Measurements from ENCODE around the gene ART1.
"Not testable (repeated sequence)": the region's sequence is repeated elsewhere in the genome, so short reads cannot be mapped to it uniquely, and the experiment has no call there.

Gene ART1

GRCh38 chr11:3644817-3645235 is at the start of gene ART1:
Gene ART1 (plus strand): TSS chr11:3645128. CDS start chr11:3659214, 14,086 bp downstream.
- DNase-seq = no peak

- DNase-seq = not testable (repeated sequence)
These were observed 47.2 kb upstream of the ART1 start for GRCh38 chr11:3597743-3598142.

- not testable (repeated sequence) for DNase-seq
These were observed 44.7 kb upstream of the ART1 start for GRCh38 chr11:3600201-3600600.

- no peak for DNase-seq
These were observed 40.8 kb upstream of the ART1 start for GRCh38 chr11:3604167-3604566.

- no peak for DNase-seq
These were observed 39.7 kb upstream of the ART1 start for GRCh38 chr11:3605283-3605662.

- DNase-seq = no peak
These were observed 39.1 kb upstream of the ART1 start for GRCh38 chr11:3605771-3606203.

- DNase-seq = no peak
These were observed 35.3 kb upstream of the ART1 start for GRCh38 chr11:3609416-3610265.

GRCh38 chr11:3610846-3611245 is 34.1 kb upstream of the ART1 start:
- no peak for DNase-seq

- DNase-seq = no peak
These were observed 32.8 kb upstream of the ART1 start for GRCh38 chr11:3611976-3612678.

- DNase-seq = no peak
These were observed 30.8 kb upstream of the ART1 start for GRCh38 chr11:3613998-3614741.

- no peak for DNase-seq
These were observed 30.2 kb upstream of the ART1 start for GRCh38 chr11:3614742-3615171.

GRCh38 chr11:3615998-3616397 is 28.9 kb upstream of the ART1 start:
- no peak for DNase-seq

GRCh38 chr11:3616721-3617460 is 28.0 kb upstream of the ART1 start:
- no peak for DNase-seq

GRCh38 chr11:3617990-3618389 is 26.9 kb upstream of the ART1 start:
- no peak for DNase-seq

- no peak for DNase-seq
These were observed 22.4 kb upstream of the ART1 start for GRCh38 chr11:3622521-3622920.

- no peak for DNase-seq
These were observed 21.8 kb upstream of the ART1 start for GRCh38 chr11:3623121-3623520.

GRCh38 chr11:3623767-3624458 is 21.0 kb upstream of the ART1 start:
- DNase-seq = no peak

GRCh38 chr11:3626250-3626960 is 18.5 kb upstream of the ART1 start:
- DNase-seq = no peak

- no peak for DNase-seq
These were observed 17.6 kb upstream of the ART1 start for GRCh38 chr11:3627291-3627690.

- DNase-seq = no peak
These were observed 13.6 kb upstream of the ART1 start for GRCh38 chr11:3631331-3631730.

GRCh38 chr11:3632070-3632660 is 12.8 kb upstream of the ART1 start:
- DNase-seq = no peak

All from cerebellar nuclear complex (tissue), 1 donor.